ENCODE measurements around the gene KMO.
A peak's percentile ranks its signal among the peaks of the same experiment; 100 is the strongest.

The KMO gene

GRCh38 chr1:241532162-241532531 is at the start of gene KMO:
KMO (plus strand) TSS chr1:241532378; CDS start chr1:241532445, 67 bp downstream.
- no peak for DNase-seq

GRCh38 chr1:241482761-241483250 is 49.4 kb upstream of the KMO start:
- no peak for DNase-seq

- DNase-seq: no peak
These were observed 47.0 kb upstream of the KMO start for GRCh38 chr1:241485145-241485544.

GRCh38 chr1:241485554-241485992 is 46.6 kb upstream of the KMO start:
- peak; percentile 23 for DNase-seq

- no peak for DNase-seq
These were observed 43.4 kb upstream of the KMO start for GRCh38 chr1:241488739-241489138.

GRCh38 chr1:241495741-241496140 is 36.4 kb upstream of the KMO start:
- no peak for DNase-seq

- peak; percentile 22 for DNase-seq
These were observed 32.3 kb upstream of the KMO start for GRCh38 chr1:241499910-241500309.

- no peak for DNase-seq
These were observed 28.7 kb upstream of the KMO start for GRCh38 chr1:241503444-241503843.

GRCh38 chr1:241507189-241507863 is 24.9 kb upstream of the KMO start:
- no peak for DNase-seq

GRCh38 chr1:241513378-241513777 is 18.8 kb upstream of the KMO start:
- DNase-seq: no peak

- no peak for DNase-seq
These were observed 13.5 kb upstream of the KMO start for GRCh38 chr1:241518476-241519307.

- DNase-seq: peak; percentile 99
These were observed 12.7 kb upstream of the KMO start, which contains the start of gene FH for GRCh38 chr1:241519308-241520079. FH (minus strand) TSS chr1:241519755; CDS start chr1:241519722, 33 bp downstream.

GRCh38 chr1:241520080-241520465 is 12.1 kb upstream of the KMO start:
- no peak for DNase-seq

GRCh38 chr1:241521718-241522117 is 10.5 kb upstream of the KMO start:
- no peak for DNase-seq

GRCh38 chr1:241525026-241525425 is 7.2 kb upstream of the KMO start:
- DNase-seq: no peak

GRCh38 chr1:241527146-241527545 is 5.0 kb upstream of the KMO start:
- DNase-seq: no peak

GRCh38 chr1:241531195-241532161 is 700 bp upstream of the KMO start:
- peak; percentile 69 for DNase-seq

- no peak for DNase-seq
These were observed 686 bp downstream of the KMO start for GRCh38 chr1:241532864-241533263.

GRCh38 chr1:241533326-241534115 is 1.3 kb downstream of the KMO start:
- no peak for DNase-seq

- no peak for DNase-seq
These were observed 4.1 kb downstream of the KMO start for GRCh38 chr1:241536304-241536703.

- DNase-seq: no peak
These were observed 4.8 kb downstream of the KMO start for GRCh38 chr1:241536969-241537368.

Measured in NCI-H1092 (cell line).